Measurements from ENCODE around the gene ADAM30. TPM values are rescaled to one million over a fixed set of nuclear protein-coding genes. Genes with fewer than 3 reads are reported as not detected.

Gene ADAM30
- polyA plus RNA-seq, 1 donor: not detected

GRCh38 chr1:119909890-119910596, 13.7 kb upstream of the ADAM30 start:
- no peak for DNase-seq (ENCODE audit: low read depth)

GRCh38 chr1:119908661-119909060, 12.3 kb upstream of the ADAM30 start:
- no peak for DNase-seq (ENCODE audit: low read depth)

DNA sequence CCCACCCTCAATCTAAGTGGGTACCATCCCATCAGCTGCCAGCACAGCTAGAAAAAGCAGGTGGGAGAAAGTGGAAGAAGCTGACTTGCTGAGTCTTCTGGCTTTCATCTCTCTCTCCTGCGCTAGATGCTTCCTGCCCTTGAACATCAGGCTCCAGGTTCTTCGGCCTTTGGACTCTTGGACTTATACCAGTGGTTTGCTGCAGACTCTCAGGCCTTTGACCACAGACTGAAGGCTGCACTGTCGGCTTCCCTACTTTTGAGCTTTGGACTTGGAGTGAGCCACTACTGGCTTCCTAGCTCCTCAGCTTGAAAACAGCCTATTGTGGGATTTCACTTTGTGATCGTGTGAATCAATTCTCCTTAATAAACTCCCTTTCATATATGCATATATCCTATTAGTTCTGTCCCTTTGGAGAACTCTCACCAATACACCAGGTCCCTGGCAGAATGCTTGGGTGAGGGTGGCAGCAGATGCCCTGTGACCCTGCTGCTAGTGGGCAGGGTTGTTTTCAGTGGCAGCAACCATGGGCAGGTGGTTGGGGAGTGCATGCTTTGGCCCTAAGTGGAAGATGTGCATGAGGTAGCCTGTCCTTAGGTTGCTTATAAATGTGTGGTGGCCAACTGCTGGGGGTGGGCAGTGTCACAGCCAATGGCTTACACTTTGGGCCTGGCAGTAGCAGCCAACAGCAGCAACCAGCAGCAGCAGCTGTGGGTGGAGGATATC, 10.8 kb upstream of the ADAM30 start:
- no peak for DNase-seq (ENCODE audit: low read depth)

- DNase-seq (ENCODE audit: low read depth): no peak
These were observed 7.1 kb upstream of the ADAM30 start for GRCh38 chr1:119903443-119903835.

- DNase-seq (ENCODE audit: low read depth): no peak
These were observed 6.6 kb upstream of the ADAM30 start for GRCh38 chr1:119902775-119903442.

DNA sequence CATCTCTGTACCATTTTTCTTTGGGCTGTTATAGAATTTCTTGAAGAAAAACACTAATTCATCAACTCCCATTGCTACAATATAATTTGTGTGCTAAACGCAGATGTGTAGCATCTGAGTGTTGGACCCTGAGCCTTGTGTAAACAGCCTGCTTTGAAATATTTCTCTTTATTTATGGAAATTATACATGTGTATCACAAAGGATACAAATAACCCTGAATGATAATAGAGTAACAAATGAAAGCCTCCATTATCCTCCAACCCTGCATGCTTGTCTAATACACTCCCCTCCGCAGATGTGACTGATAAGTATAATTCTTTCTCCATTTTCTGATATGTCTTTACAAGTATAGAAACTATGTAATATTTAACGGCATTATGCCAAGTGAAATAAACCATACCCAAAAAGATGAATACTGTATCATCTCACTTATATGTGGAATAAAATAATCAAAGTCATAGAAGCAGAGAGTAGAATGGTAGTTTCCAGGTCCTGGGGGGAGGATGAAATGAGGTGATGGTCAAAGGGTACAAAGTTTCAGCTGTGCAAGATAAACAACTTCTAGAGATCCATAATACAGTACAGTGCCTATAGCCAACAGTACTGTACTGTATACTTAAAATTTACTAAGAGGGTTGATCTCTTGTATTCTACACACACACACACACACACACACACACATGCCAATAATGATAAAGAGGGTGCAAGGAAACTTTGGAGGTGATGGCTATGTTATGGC, 2.8 kb upstream of the ADAM30 start:
- no peak for DNase-seq (ENCODE audit: low read depth)

- no peak for DNase-seq (ENCODE audit: low read depth)
These were observed 2.2 kb upstream of the ADAM30 start for GRCh38 chr1:119898530-119898929.

GRCh38 chr1:119895102-119895501, 1.2 kb downstream of the ADAM30 start:
- DNase-seq (ENCODE audit: low read depth): no peak

GRCh38 chr1:119893827-119894700, 2.3 kb downstream of the ADAM30 start:
- no peak for DNase-seq (ENCODE audit: low read depth)

GRCh38 chr1:119893238-119893791, 3.0 kb downstream of the ADAM30 start:
- DNase-seq (ENCODE audit: low read depth): no peak

DNA sequence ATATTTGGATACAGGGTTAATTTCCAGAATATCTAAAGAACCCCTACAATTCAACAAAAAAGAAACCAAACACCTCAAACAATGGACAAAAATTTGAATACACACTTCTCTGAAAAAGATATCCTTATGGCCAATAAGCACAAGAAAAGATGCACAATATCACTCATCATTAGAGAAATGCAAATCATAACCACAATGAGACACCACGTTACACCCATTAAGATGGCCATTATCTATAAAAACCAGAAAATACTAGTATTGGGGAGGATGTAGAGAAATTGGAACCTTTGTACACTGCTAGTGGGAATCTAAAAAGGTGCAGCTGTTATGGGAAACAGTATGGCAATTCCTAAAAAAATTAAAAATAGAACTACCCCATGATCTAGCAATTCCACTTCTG, 4.9 kb downstream of the ADAM30 start:
- no peak for DNase-seq (ENCODE audit: low read depth)

- no peak for DNase-seq (ENCODE audit: low read depth)
These were observed 7.8 kb downstream of the ADAM30 start for GRCh38 chr1:119888476-119888875.

GRCh38 chr1:119887427-119887826, 8.9 kb downstream of the ADAM30 start:
- DNase-seq (ENCODE audit: low read depth): no peak

GRCh38 chr1:119885903-119886783, 10.2 kb downstream of the ADAM30 start:
- DNase-seq (ENCODE audit: low read depth): no peak

DNA sequence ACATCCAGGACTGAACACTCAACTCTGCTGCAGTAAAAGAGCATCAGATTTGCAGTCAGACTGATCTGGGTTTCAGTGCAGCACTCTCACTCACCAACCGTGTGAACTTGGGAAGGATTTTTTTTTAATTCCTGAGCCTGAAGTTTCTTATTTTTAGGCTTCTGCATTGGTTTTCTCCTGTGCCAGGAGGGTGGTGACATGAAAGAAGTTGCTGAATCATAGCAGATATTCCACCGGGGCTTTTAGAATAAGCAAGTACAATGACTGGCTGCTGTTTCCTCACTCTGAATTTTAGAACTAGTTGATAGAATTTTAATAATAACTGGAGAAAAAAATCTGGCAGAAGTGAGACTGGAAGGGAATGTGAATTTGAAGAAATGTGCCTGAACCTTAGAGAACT, 11.6 kb downstream of the ADAM30 start:
- DNase-seq (ENCODE audit: low read depth): no peak

- DNase-seq (ENCODE audit: low read depth): no peak
These were observed 12.5 kb downstream of the ADAM30 start for GRCh38 chr1:119883826-119884225.

GRCh38 chr1:119882132-119883049, 13.9 kb downstream of the ADAM30 start:
- DNase-seq (ENCODE audit: low read depth): no peak

GRCh38 chr1:119879510-119880434, 16.5 kb downstream of the ADAM30 start:
- no peak for DNase-seq (ENCODE audit: low read depth)

All from forelimb muscle (tissue), 1 donor.